ENCODE results near the gene YWHAB.
"Not testable (repeated sequence)": the region's sequence is repeated elsewhere in the genome, so short reads cannot be mapped to it uniquely, and the experiment has no call there.

Gene YWHAB

GRCh38 chr20:44856856-44857448 is 28.6 kb upstream of the YWHAB start:
- no peak for TF ChIP-seq CTCF (IDR thresholded peaks at IDR 0.05; ENCODE audit: low read depth, low read length)

DNA sequence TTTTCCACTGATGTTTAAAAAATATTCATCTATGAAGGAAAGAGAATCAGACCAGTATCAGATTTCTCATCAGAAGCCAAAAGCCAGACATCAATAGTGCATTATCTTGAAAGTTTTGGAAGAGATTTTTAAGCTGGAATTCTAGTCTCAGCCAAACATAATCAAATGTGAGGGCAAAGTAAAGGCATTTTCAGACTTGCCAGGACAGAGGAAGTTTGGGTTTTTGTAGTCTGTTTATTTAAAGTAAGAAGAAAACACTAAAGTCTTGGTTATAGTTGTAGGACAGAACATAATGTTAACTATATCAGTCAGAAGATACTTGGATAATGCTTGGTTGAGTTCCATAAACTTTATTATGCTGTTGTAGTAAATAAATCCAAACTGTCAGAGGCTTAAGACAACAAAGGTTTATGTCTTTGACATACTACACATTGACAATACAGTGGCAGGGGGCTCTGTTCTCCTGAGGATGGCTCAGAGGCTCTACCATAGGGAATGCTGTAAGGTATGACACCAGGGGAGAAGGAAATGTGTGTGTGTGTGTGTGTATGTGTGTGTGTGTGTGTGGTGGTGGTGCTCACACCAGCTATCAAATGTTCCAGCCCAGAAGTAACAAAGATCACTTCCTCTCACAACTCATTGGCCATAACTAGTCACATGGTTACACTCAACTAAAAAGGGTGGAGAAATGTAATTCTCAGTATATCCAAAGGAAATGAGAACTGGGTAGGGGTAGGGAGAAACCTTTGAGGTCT is 26.7 kb upstream of the YWHAB start:
- H3K4me3 ChIP-seq (ENCODE audit: low read depth, low read length), result no peak overlapping the region
- TF ChIP-seq CTCF (IDR thresholded peaks at IDR 0.05; ENCODE audit: low read depth, low read length), result no peak

More at GRCh38 chr20:44856856-44857448, 28.6 kb upstream of the YWHAB start:
- no peak overlapping the region for H3K4me3 ChIP-seq (ENCODE audit: low read depth, low read length)

DNA sequence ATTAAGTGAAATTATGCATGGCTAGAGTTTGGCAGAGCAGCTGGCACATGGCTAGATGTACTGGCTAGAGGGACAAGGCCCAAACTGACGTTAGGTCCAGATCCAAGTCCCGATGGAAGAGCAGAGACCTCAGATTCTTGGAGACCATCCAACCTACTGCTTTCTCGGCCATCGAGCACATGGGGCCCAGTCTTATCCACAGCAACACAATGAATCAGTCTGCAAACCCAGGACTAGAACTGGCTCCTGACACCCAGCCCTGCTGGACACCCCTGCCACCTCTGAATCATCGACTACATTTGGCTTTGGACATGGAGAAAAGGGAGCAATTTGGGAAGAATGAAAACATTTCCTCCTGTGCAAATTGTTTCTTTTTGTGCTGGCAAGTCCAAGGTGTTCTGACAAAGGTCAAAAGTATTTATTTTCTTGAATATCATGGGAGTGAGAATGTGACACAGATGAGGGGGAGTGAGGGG is 23.9 kb upstream of the YWHAB start:
- H3K4me3 ChIP-seq (ENCODE audit: low read depth, low read length), result no peak overlapping the region
- TF ChIP-seq CTCF (IDR thresholded peaks at IDR 0.05; ENCODE audit: low read depth, low read length), result no peak

- no peak overlapping the region for H3K4me3 ChIP-seq (ENCODE audit: low read depth, low read length)
- TF ChIP-seq CTCF (IDR thresholded peaks at IDR 0.05; ENCODE audit: low read depth, low read length), result no peak
Measured at GRCh38 chr20:44862286-44862685, 23.2 kb upstream of the YWHAB start.

DNA sequence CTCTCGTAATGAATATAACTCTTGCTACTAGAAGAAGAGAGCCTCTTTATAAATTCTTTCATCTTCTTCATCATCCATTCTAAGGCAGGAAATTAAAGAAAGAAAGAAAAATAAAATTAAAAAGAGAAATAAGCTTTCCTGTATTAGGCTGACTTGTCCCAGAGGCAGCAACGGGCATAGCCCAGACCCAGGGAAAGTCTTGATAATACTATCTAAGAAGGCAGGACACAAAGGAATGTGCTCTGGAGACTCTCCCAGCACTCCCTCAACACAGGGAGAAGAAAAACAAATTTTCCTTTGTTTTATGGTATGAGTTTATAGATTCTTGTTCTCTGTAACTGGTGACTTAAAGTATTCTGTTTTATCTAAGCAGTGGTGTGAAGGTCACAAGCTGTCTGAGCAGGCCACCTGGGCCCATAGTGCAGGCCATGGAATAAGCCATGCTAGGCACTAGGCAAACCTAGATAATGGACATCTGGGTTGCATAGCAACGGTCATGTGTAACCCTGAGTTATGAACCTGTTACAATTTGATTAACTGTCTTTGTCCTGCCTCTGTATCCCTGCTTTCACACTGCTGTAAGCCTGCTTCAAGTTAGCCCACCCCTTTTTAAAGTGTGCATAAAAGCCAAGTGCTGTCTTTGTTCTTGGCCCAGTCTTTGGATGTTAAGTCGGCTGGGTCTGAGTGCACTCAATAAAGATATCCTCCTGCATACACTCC is 22.0 kb upstream of the YWHAB start:
- not testable (repeated sequence) for H3K4me3 ChIP-seq (ENCODE audit: low read depth, low read length)

DNA sequence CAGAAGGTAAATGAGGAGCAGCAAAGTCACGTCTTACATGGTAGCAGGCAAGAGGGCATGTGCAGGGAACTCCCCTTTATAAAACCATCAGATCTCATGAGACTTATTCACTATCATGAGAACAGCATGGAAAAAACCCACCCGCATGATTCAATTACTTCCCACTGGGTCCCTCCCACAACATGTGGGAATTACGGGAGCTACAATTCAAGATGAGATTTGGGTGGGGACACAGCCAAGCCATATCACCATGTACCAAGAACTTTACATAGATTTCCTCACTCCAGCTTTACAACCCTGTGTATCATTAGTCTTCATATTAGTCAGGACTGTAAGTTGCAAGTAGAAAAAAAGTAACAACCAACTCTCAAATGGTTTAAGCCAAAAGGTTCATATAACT is 21.0 kb upstream of the YWHAB start:
- H3K4me3 ChIP-seq (ENCODE audit: low read depth, low read length), result not testable (repeated sequence)

GRCh38 chr20:44866703-44867335 is 18.7 kb upstream of the YWHAB start:
- no peak overlapping the region for H3K4me3 ChIP-seq (ENCODE audit: low read depth, low read length)
- TF ChIP-seq CTCF (IDR thresholded peaks at IDR 0.05; ENCODE audit: low read depth, low read length), result no peak

DNA sequence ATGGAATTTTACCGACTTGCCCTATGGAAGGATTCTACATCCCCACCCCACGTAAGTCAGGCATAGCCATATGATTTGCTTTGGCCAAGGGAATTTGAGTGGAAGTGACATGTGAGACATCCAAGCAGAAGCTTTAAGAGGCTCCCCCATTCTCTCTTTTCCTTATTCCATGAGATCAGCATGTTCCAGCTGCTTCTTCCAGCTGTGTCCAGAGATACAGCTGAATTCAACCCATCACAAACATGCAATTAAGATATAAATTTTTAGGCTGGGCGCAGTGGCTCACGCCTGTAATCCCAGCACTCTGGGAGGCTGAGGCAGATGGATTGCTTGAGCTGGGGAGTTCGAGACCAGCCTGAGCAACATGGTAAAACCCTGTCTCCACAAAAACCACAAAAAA is 16.0 kb upstream of the YWHAB start:
- no peak overlapping the region for H3K4me3 ChIP-seq (ENCODE audit: low read depth, low read length)
- no peak for TF ChIP-seq CTCF (IDR thresholded peaks at IDR 0.05; ENCODE audit: low read depth, low read length)

DNA sequence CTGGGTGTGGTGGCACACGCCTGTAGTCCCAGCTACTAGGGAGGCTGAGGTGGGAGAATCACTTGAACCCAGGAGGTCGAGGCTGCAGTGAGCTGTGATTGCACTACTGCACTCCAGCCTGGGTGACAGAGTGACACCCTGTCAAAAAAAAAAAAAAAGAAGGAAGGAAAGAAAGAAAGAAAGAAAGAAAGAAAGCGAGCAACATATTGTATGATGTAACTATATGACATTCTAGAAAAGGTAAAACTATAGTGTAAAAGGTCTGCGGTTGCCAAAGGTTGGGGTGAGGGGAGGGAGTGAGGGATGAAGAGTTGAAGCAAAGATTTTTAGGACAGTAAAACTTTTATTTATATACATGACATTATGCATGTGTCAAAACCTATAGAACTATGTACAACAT is 3.1 kb upstream of the YWHAB start:
- H3K4me3 ChIP-seq (ENCODE audit: low read depth, low read length), result not testable (repeated sequence)
